Stomach smooth muscle (tissue), 2 donors: ENCODE measurements around the gene MDFI.

Experiments
- H3K27ac ChIP-seq: one replicate; pipeline ENCODE4 v1.7.0; 2013; ENCODE audit warnings: mild to moderate bottlenecking, low read length, inconsistent platforms
- H3K27me3 ChIP-seq, 2 donors: one replicate each; pipeline ENCODE4 v1.7.0; 2013; ENCODE audit warnings: low read length in 2 of 2; ENCODE audit not compliant: insufficient read depth in 2 of 2, control insufficient read depth in 1 of 2
- H3K36me3 ChIP-seq, 2 donors: one replicate each; pipeline ENCODE4 v1.7.0; 2013; ENCODE audit warnings: low read length in 2 of 2; ENCODE audit not compliant: control insufficient read depth in 2 of 2, insufficient read depth in 2 of 2
- H3K4me1 ChIP-seq: one replicate; pipeline ENCODE4 v1.7.0; 2013; ENCODE audit warnings: low read length; ENCODE audit not compliant: control insufficient read depth, insufficient read depth
- H3K4me3 ChIP-seq, 2 donors: one replicate each; pipeline ENCODE4 v1.7.0; 2013; ENCODE audit warnings: low read length in 2 of 2
- H3K9ac ChIP-seq, 2 donors: one replicate each; pipeline ENCODE4 v1.7.0; 2013; ENCODE audit warnings: low read length in 2 of 2, mild to moderate bottlenecking in 1 of 2
- H3K9me3 ChIP-seq, 2 donors: one replicate each; pipeline ENCODE4 v1.7.0; 2013; ENCODE audit warnings: low read length in 2 of 2; ENCODE audit not compliant: control insufficient read depth in 2 of 2
- donor health status: healthy.
- donor health status: Pancreatic carcinoma.

The MDFI gene

GRCh38 chr6:41651246-41651961 is 13.1 kb downstream of the MDFI start:
- Histone ChIP-seq H3K4me1 (peaks cover 8% of the 10 kb centered on the region), H3K27me3 (peaks cover 2% of the 10 kb centered on the region in 2 donors), H3K9ac (no peak overlapping the region), H3K9me3 (no peaks in the 10 kb centered on the region), H3K36me3 (no peaks in the 10 kb centered on the region), H3K4me3 (no peak overlapping the region), H3K27ac (no peak overlapping the region)

- Histone ChIP-seq H3K36me3 (no peaks in the 10 kb centered on the region), H3K4me1 (peaks cover 8% of the 10 kb centered on the region), H3K4me3 (no peak overlapping the region), H3K9me3 (no peaks in the 10 kb centered on the region), H3K9ac (no peak overlapping the region), H3K27ac (no peak overlapping the region), H3K27me3 (peaks cover 2 to 4% of the 10 kb centered on the region in 2 donors)
These were observed 13.8 kb downstream of the MDFI start for GRCh38 chr6:41651962-41652657.

- no peaks in the 10 kb centered on the region for H3K36me3 ChIP-seq
- H3K4me1 ChIP-seq = peaks cover 8% of the 10 kb centered on the region
- H3K27me3 ChIP-seq = peaks cover 2 to 8% of the 10 kb centered on the region in 2 donors
- no peaks in the 10 kb centered on the region for H3K9me3 ChIP-seq
- no peak overlapping the region for H3K4me3 ChIP-seq
- H3K9ac ChIP-seq = no peak overlapping the region
- no peak overlapping the region for H3K27ac ChIP-seq
These were observed 14.8 kb downstream of the MDFI start for GRCh38 chr6:41652866-41653652.

GRCh38 chr6:41653691-41654090 is 15.4 kb downstream of the MDFI start:
- Histone ChIP-seq H3K9ac (no peak overlapping the region), H3K4me3 (no peak overlapping the region), H3K4me1 (peaks cover 8% of the 10 kb centered on the region), H3K27ac (no peak overlapping the region), H3K9me3 (no peaks in the 10 kb centered on the region), H3K36me3 (no peaks in the 10 kb centered on the region), H3K27me3 (peaks cover 0 to 8% of the 10 kb centered on the region in 2 donors)

GRCh38 chr6:41654151-41654697 is 16.0 kb downstream of the MDFI start:
- Histone ChIP-seq H3K36me3 (no peaks in the 10 kb centered on the region), H3K4me3 (no peak overlapping the region), H3K9me3 (no peaks in the 10 kb centered on the region), H3K9ac (no peak overlapping the region), H3K4me1 (peaks cover 6% of the 10 kb centered on the region), H3K27ac (no peak overlapping the region), H3K27me3 (peaks cover 0 to 8% of the 10 kb centered on the region in 2 donors)

- Histone ChIP-seq H3K36me3 (no peaks in the 10 kb centered on the region), H3K4me1 (peaks cover 6% of the 10 kb centered on the region), H3K27me3 (peaks cover 0 to 8% of the 10 kb centered on the region in 2 donors), H3K4me3 (no peak overlapping the region), H3K9ac (no peak overlapping the region), H3K27ac (no peak overlapping the region), H3K9me3 (no peaks in the 10 kb centered on the region)
These were observed 16.5 kb downstream of the MDFI start for GRCh38 chr6:41654698-41655151.

GRCh38 chr6:41655176-41655575 is 16.9 kb downstream of the MDFI start:
- no peak overlapping the region for H3K27ac ChIP-seq
- H3K27me3 ChIP-seq = peaks cover 0 to 10% of the 10 kb centered on the region in 2 donors
- H3K9me3 ChIP-seq = no peaks in the 10 kb centered on the region
- H3K9ac ChIP-seq = no peak overlapping the region
- no peak overlapping the region for H3K4me3 ChIP-seq
- no peaks in the 10 kb centered on the region for H3K36me3 ChIP-seq
- peaks cover 6% of the 10 kb centered on the region for H3K4me1 ChIP-seq

- no peak overlapping the region for H3K27ac ChIP-seq
- no peak overlapping the region for H3K4me3 ChIP-seq
- peaks cover 0 to 12% of the 10 kb centered on the region in 2 donors for H3K27me3 ChIP-seq
- H3K4me1 ChIP-seq = peaks cover 6% of the 10 kb centered on the region
- H3K9me3 ChIP-seq = no peaks in the 10 kb centered on the region
- H3K36me3 ChIP-seq = no peaks in the 10 kb centered on the region
- H3K9ac ChIP-seq = no peak overlapping the region
These were observed 17.4 kb downstream of the MDFI start for GRCh38 chr6:41655646-41656001.

- Histone ChIP-seq H3K4me3 (no peak overlapping the region), H3K9ac (no peak overlapping the region), H3K27me3 (peaks cover 0 to 12% of the 10 kb centered on the region in 2 donors), H3K36me3 (no peaks in the 10 kb centered on the region), H3K4me1 (peaks cover 6% of the 10 kb centered on the region), H3K27ac (no peak overlapping the region), H3K9me3 (no peaks in the 10 kb centered on the region)
These were observed 17.9 kb downstream of the MDFI start for GRCh38 chr6:41656002-41656691.
